Testis (tissue), 3 donors: ENCODE measurements around the gene DNAJC17. TPM values are rescaled to one million over a fixed set of nuclear protein-coding genes. Genes with fewer than 3 reads are reported as not detected.

ENCODE experiments used
- DNase-seq: peaks from one replicate; pipeline ENCODE4 v3.0.0-alpha.2; 2019
- H3K27ac ChIP-seq, 2 donors: fragments of 200-600 bp; sonication (generic); one replicate each; pipeline ENCODE4 v1.5.1; 2019
- H3K27me3 ChIP-seq: fragments of 200-600 bp; sonication (generic); one replicate; pipeline ENCODE4 v1.5.1; 2019
- H3K36me3 ChIP-seq: fragments of 200-600 bp; sonication (generic); one replicate; pipeline ENCODE4 v1.5.1; 2017; ENCODE audit warnings: low read depth; ENCODE audit errors: missing control alignments
- H3K4me1 ChIP-seq: fragments of 200-600 bp; sonication (generic); one replicate; pipeline ENCODE4 v1.5.1; 2019
- H3K4me3 ChIP-seq, 2 donors: fragments of 200-600 bp; sonication (generic); one replicate each; pipeline ENCODE4 v1.5.1; 2017 to 2019
- H3K9me3 ChIP-seq: fragments of 200-600 bp; sonication (generic); one replicate; pipeline ENCODE4 v1.5.1; 2017
- POLR2A ChIP-seq: fragments of 450-650 bp; IDR thresholded peaks from one replicate; pipeline ENCODE4 v1.6.1; 2017; ENCODE audit warnings: antibody characterized with exemption, mild to moderate bottlenecking, moderate library complexity
- WGBS, 2 donors: methylation state at CpG; one replicate each; pipeline ENCODE4 v1.1.5; 2018; 5-methylcytosine and 5-hydroxymethylcytosine counted together
- intact Hi-C: fragments of 100-400 bp; cut with DNase I; formaldehyde crosslinking; loops from one replicate; pipeline ENCODE4 v1.15.1; 2023; ENCODE audit warnings: low total_unique reads
- polyA plus RNA-seq: library from polyadenylated mRNA; stranded (reverse); fragments of 350-450 nt; fragmentation: Illumina TruSeq; extraction: RNeasy Lipid Tissue Mini Kit (QIAGEN cat#74804); gene quantifications from one replicate; pipeline ENCODE4 v1.2.3, GENCODE V29; 2014; ENCODE audit warnings: low read depth, low replicate concordance; ENCODE audit not compliant: insufficient read depth
- total RNA-seq, 2 donors: library from RNA; depleted of rRNA; stranded (reverse); fragments of >200 nt; gene quantifications; one replicate each; pipeline ENCODE4 v1.2.3, GENCODE V29; 2016
- TF ChIP-seq, protein P1 (sequence below), 3 experiments: fragments of 450-650 bp in 2 of 3; fragments of 200-600 bp in 1 of 3; sonication (generic) in 1 of 3; IDR thresholded peaks; one replicate each; pipeline ENCODE4 v1.5.1; 2016 to 2019; ENCODE audit warnings: antibody characterized with exemption in 3 of 3, mild to moderate bottlenecking in 2 of 3, moderate library complexity in 1 of 3

DNAJC17 gene
- total and polyA plus RNA-seq, 3 donors from 2014 or later = 11.1 to 22.6 (median 21.6) TPM

DNA sequence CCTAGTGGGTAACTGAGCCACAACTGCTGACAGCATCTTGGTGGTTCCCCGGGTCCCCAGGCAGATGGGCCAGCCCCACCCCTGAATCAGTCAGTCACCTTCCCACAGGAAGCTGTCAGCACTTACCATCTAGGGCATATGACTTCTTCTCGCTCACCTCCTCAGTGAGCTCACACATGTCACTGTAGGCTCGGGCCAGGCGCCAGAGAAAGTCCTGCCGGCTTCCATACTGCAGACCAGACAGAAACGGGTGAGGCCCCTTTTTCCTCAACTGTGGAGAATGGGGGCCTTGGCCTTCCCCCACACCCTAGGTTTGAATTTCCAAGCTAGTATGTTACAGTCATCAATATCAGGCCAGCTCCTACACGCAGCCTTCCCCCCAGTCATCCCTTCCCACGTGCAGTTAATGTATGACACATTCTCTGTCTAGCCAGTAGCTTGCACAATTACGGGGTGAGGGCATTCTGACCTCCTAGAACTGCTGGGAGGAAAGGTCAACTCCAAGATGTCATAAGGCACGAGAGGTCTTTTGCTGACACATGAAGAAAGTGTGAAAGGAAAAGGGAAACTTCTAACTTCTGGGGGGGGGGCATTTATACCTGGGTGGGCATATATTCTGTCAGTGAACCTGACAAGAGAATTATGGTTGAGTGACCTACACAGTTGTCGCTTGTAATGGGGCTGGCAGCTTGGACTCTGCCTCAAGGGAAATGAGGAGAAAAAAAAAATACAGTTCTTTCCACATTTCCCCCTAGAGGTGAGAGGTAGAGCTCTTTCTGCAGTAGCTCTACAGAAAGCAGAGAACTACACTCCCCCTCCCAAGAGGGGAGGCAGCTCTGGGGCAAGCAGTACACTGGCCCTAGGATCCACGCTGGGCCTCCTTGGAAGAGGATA, 63.1 kb downstream of the DNAJC17 start:
- TF ChIP-seq POLR2A = no peak
- TF ChIP-seq, protein P1, sequence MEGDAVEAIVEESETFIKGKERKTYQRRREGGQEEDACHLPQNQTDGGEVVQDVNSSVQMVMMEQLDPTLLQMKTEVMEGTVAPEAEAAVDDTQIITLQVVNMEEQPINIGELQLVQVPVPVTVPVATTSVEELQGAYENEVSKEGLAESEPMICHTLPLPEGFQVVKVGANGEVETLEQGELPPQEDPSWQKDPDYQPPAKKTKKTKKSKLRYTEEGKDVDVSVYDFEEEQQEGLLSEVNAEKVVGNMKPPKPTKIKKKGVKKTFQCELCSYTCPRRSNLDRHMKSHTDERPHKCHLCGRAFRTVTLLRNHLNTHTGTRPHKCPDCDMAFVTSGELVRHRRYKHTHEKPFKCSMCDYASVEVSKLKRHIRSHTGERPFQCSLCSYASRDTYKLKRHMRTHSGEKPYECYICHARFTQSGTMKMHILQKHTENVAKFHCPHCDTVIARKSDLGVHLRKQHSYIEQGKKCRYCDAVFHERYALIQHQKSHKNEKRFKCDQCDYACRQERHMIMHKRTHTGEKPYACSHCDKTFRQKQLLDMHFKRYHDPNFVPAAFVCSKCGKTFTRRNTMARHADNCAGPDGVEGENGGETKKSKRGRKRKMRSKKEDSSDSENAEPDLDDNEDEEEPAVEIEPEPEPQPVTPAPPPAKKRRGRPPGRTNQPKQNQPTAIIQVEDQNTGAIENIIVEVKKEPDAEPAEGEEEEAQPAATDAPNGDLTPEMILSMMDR (IDR thresholded peaks at IDR 0.05) = no peak
- no peak for DNase-seq
- Histone ChIP-seq H3K9me3 (no peaks in the 10 kb centered on the region), H3K36me3 (no peaks in the 10 kb centered on the region), H3K4me3 (no peak overlapping the region), H3K4me1 (no peaks in the 10 kb centered on the region), H3K27ac (no peak overlapping the region), H3K27me3 (no peaks in the 10 kb centered on the region)
- WGBS, 2 donors = 79 to 85% methylated on average over 12 of the region's 12 CpGs
- intact Hi-C loops = no loop called here

DNA sequence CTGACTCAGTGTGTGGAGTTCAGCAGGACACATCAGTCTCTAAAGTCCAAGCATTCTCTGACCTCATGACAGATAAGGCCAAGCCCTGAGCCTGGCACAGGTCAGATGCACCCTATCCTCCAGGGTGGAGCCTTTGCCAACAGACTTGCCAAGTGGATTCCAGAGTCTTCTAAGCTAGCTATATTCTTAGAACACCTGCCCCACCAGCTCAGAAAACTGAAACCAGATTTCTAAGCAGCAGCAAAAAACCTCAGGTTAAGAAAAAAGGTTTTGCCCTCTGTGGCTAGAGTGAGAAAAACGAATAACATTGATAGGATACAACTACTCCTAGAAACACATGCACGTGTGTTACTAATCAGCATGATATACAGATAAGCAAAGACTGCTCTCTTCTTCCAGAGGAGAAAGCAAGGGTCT, 63.8 kb downstream of the DNAJC17 start:
- Histone ChIP-seq H3K9me3 (no peaks in the 10 kb centered on the region), H3K4me3 (no peak overlapping the region), H3K4me1 (no peaks in the 10 kb centered on the region), H3K27ac (no peak overlapping the region), H3K27me3 (no peaks in the 10 kb centered on the region), H3K36me3 (no peaks in the 10 kb centered on the region)
- intact Hi-C loops = no loop called here
- DNase-seq = no peak
- WGBS, 2 donors = 61 to 71% methylated on average over 2 of the region's 2 CpGs
- TF ChIP-seq POLR2A = no peak
- TF ChIP-seq, protein P1 (IDR thresholded peaks at IDR 0.05) = no peak

DNA sequence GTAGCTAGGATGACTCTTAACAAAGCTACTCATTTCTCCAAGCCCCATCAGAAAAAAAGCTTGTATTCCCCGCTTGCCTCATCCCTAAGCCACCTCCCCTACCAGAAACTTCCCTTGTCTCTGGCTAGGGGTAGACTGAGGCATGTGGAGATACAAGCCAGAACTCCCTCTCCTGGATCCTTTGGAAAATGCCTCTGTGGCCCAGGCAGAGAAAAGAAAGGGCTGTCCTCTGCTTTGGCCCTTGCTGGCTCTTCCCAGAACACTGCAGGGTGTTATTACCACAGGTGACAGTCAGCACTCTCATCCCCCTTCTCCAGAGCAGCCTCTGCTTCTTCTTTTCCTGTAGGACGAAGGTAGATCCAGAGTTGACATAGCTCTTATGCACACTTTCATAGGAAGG, 67.4 kb downstream of the DNAJC17 start:
- TF ChIP-seq, protein P1 (IDR thresholded peaks at IDR 0.05) = no peak
- TF ChIP-seq POLR2A = no peak
- H3K36me3 ChIP-seq = no peaks in the 10 kb centered on the region
- 84 to 97% methylated on average over 2 of the region's 2 CpGs for WGBS, 2 donors
- H3K27ac ChIP-seq = no peak overlapping the region
- no peak overlapping the region for H3K4me3 ChIP-seq
- H3K9me3 ChIP-seq = no peaks in the 10 kb centered on the region
- no peak for DNase-seq
- no peaks in the 10 kb centered on the region for H3K4me1 ChIP-seq
- intact Hi-C loops = no loop called here
- H3K27me3 ChIP-seq = no peaks in the 10 kb centered on the region

DNA sequence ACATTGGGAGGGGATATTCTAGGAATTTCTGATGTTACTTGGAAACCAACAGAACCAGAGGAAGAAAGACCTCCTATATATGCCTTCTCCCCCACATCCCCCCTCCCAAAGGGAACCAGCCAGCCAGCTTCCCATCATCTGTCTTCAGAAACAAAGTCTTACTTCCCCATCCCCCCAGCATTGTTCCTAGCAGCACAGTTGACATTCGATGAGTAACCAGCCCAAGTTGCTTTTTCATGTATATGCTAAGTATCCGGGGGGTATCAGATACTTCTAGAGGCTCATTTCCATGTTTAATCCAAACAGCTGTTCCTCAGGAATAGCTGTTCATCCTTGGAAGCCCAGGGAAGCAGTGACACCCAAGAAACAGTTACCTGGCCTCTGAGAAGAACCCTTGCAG, 68.2 kb downstream of the DNAJC17 start:
- intact Hi-C loops = no loop called here
- TF ChIP-seq, protein P1 (IDR thresholded peaks at IDR 0.05) = no peak
- TF ChIP-seq POLR2A = no peak
- Histone ChIP-seq H3K27ac (no peak overlapping the region), H3K9me3 (no peaks in the 10 kb centered on the region), H3K36me3 (no peaks in the 10 kb centered on the region), H3K4me1 (no peaks in the 10 kb centered on the region), H3K27me3 (no peaks in the 10 kb centered on the region), H3K4me3 (no peak overlapping the region)
- WGBS, 2 donors = 45 to 73% methylated on average over 2 of the region's 2 CpGs
- no peak for DNase-seq

DNA sequence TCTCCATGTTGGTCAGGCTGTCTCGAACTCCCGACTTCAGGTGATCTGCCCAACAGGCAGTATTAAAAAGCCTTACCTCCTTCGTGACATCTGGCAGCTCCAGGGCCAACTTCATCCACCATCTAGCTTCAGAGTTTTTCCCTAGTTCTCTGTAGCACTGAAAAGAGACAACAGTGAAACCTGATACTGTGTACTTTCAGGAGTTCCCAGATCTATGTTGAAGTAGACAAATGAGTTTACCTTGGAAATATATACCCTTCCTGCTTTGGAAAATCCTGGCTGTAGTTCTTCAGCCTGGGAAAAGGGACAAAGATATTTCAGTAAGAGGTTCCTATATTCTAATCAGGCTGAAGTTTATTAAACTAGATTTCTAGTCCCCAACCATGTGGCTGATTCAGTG, 70.2 kb downstream of the DNAJC17 start:
- no peak overlapping the region for H3K4me3 ChIP-seq
- no peaks in the 10 kb centered on the region for H3K4me1 ChIP-seq
- DNase-seq = no peak
- intact Hi-C loops = no loop called here
- H3K27me3 ChIP-seq = no peaks in the 10 kb centered on the region
- no peak overlapping the region for H3K27ac ChIP-seq
- TF ChIP-seq POLR2A = no peak
- TF ChIP-seq, protein P1 (IDR thresholded peaks at IDR 0.05) = no peak
- WGBS, 2 donors = 93 to 96% methylated on average over 3 of the region's 3 CpGs
- no peaks in the 10 kb centered on the region for H3K36me3 ChIP-seq
- no peaks in the 10 kb centered on the region for H3K9me3 ChIP-seq
